Fibroblast of peridontal ligament (primary cell): ENCODE data around the gene IFNLR1.
"Not testable (repeated sequence)": the region's sequence is repeated elsewhere in the genome, so short reads cannot be mapped to it uniquely, and the experiment has no call there.

Experiments used
- DNase-seq: peaks from one replicate; pipeline ENCODE4 v3.0.0-alpha.2; 2010; ENCODE audit errors: extremely low read depth

IFNLR1 gene

DNA sequence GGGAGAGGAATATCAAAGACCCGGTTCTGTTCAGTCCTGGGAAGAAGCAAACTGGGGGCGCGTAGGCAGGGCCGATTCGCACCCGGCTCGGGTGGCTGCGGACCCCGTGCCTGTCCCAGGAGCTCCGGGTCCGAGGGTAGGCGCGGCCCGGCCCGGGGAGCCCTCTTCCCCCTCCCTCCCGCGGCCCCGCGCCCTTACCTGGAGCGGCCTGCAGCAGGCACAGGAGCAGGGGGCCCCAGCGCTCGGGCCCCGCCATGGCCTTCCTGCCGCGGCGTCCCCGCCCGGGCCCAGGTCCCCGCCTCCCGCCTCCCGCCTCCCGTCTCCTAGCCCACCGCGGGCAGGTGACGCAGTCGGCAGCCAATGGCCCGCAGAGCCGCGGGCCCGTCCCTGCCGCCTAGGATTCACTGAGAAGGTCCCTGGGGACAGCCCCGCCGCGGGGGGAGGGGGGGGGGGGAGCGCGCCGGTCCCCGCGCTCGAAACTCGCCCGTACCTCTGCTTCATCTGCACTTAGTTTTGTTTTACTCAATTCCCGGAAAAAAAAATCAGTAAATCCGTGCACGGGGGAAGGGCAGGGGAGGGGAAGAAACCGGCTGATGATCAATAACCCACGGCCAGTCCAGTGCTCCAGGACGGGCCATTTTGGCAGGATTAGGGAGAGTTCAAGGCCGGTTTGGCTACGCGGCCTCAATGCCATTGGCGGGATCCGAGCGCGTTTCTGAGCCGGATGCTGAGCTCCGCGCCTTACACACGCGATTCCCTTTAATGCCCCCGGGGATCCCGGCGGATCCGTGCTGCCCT lies at the start of gene IFNLR1:
Gene IFNLR1, minus strand, starts transcription at position 297 of the 798 bp plus-strand sequence. Its CDS starts 41 bp downstream, at position 256.
- no peak for DNase-seq

DNA sequence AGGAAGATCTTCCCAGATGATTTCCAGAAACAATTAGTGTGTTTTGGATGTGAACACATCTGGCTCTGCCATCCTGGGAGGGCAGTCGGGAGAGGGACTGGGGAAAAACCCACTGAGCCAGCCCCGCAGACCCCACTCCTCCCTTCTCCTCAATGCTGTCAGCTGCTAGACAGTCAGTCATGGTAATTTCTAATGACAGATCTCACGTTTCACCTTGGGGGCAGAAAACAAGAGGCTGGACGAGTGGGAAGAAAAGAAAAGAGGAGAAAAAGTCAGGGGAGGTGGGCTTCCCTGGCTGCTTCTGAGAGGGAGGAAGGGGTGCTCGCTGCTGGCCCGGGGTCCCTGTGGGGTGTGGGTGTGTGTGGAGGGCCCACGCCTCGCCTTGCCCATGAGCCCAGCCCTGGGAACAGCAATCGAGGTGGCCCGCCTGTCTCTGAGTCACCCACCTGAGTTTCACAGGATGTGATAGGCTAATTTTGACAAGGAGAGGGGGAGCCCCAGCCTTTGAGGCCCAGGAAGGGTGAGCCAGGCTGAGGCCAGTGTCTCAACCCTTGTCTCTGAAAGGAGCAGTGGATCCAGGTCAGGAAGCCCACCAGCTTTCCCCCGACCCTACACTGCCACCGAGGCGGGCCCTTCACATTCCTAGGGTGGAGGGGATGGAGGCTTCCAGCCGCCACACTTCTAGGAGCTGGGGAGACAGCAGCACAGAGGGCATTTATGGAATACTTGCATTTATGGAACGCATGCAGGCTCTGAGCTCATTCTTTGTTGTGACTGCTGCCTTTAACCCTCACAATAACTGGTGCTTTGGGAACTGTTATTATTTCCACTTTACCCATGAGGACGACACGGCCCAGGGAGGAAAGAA lies 49.1 kb upstream of the IFNLR1 start:
- no peak for DNase-seq

DNA sequence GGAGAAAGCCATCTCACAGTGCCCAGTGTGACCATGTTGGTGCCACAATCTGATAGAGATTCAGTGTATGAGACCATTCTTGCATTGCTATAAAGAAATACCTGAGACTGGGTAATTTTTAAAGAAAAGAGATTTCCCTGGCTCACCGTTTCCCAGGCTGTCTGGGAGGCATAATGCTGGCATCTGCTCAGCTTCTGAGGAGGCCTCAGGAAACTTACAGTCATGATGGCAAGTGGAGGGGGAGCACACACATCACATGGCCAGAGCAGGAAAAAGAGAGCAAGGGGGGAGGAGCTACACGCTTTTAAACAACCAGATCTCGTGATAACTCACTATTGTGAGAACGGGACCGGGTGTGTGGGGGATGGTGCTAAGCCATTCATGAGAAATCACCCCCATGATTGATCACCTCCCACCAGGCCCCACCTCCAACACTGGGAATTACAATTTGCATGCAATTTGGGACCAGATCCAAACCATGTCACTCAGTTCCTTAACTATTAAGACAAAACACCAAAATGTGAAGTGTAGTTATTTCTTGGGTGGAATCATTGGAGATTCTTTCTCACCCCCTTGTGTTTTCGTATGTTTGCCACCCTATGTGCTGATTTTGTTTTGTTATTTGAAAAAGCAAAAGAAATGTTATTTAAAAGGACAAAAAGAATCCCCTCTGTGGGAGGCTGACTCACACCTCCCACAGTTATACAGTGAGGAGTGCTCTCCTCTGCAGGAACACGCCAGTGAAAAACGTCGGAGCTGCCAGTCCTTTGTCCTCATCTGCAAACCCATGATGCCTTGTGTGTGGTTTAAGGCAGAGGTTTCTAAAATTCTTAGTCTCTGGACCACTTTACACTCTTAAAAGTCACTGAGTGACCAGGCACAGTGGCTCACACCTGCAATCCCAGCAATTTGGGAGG lies 46.9 kb upstream of the IFNLR1 start:
- DNase-seq, result no peak

DNA sequence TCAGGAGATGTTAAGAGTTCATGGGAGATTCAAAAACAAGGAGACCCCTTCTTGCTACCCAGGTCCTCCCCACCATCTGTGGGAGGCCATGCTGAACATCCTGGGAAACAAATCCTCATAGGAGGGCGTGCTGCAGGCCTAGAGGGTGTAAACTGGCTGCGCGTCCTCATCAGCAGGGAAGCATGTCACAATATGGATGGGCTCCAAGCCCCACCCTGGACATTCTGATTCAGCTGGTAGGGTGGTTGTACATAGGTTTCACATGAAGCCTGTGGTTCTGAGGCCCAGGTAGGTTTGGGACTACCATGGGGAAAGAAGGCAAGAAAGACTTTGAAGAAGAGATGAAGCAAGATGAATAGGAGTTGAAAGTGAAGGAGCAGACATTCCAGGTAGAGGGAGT lies 44.6 kb upstream of the IFNLR1 start:
- no peak for DNase-seq

DNA sequence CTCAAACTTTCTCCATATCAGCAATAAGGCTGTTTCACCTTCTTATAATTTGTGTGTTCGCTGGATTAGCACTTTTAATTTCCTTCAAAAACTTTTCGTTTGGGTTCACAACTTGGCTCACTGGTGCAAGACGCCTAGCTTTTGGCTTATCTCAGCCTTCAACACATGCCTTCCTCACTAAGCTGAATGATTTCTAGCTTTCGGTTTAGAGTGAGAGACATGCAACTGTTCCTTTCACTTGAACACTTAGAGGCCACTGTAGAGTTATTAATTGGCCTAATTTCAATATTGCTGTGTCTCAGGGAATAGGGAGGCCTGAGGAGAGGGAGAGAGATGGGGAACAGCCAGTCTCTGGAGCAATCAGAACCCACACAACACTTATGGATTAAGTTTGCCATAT lies 41.2 kb upstream of the IFNLR1 start:
- DNase-seq, result no peak

DNA sequence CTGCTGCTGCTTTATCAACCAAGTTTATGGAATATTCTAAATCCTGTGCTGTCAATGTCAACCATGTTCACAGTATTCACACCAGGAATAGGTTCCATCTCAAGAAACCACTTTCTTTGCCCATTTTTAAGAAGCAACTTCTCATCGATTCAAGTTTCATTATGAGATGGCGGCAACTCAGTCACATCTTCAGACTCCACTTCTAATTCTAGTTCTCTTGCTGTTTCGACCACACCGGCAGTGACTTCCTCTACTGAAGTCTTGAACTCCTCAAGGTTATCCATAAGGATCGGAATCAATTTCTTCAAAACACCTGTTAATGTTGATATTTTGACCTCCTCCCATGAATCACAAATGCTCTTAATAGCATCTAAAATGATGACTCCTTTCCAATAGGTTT lies 39.7 kb upstream of the IFNLR1 start:
- no peak for DNase-seq

DNA sequence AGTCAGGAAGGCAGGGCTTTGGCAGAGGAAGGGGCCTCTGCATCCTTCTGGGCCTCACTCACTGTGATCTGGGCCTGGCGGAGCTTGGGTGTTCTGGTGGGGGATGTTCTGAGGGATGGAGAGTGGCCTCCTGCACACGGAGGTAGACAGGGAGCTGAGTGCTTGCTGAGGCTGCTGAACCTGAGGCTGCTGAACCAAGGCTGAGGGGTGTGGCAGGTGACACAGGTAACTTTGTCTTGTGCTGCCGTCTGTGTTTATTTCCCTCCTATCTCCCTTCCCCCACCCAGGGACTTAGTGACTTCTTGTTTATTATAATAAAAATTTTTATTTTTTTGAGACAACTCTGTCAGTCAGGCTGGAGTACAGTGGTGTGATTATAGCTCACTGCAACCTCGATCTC lies 37.7 kb upstream of the IFNLR1 start:
- no peak for DNase-seq

DNA sequence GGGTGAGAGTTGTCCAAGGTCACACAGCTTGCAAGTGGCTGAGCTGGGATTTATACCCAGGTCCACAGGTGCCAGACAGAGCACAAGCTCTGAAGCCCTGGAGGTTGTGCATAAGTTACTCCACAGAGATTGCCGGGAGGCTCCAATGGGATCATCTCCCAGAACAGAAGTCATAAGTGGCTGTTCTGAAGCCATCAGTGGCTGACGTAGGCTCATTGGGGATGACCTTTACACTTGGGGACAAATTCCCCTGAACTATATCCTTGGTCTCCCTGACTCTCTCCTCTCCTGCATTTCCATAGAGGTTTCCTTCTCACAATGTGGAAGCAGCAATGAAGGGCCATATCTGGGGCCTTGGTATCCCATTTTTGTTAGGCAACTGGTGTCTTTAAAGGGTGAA lies 37.0 kb upstream of the IFNLR1 start:
- DNase-seq, result no peak

DNA sequence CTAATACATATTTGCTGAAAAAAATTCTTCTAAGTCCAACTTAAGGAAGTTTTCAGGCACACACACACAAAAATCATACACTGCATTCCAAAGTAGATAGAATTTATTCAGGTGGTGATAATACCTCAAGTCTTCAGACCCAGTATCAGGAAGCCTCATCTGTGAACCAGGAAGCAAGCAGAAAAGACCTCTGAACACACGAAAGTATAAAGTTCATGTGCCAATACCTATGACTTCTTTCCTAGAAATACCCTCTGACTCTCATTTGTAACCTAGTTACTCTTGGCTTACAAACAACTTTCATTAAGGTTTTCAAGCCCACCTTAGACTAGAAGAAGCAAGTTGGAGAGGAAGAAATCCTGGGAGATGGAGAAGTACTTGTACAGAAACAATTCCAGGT lies 35.7 kb upstream of the IFNLR1 start:
- DNase-seq, result no peak

DNA sequence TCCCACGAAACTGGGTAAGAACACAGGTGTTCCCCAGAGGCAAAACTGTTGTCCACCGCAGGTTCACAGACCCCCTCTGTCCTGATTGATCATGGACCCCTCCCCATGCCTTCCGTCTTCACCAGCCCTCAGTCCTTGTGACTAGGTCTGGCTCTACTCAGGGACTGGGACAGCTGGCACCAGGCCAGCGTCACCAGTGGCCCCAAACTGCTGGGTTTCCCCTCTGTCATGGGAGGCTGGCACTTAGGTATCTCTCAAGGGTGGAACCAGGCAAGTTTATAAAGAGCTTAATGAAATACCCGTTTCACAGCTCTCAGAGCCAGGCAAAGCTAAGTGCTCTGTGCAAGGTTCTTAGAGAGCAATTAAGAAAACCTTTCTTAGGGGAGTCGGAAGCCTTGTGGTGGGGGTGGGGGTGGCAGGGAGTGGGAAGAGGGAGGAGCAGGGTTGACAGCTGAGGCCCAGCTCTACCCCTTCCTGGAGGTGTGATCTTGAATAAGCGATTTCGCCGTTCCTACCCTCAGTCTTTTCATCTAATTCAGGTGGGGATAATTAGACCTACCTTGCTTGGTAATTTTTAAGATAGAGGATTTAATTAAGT lies 35.0 kb upstream of the IFNLR1 start:
- DNase-seq, result no peak

DNA sequence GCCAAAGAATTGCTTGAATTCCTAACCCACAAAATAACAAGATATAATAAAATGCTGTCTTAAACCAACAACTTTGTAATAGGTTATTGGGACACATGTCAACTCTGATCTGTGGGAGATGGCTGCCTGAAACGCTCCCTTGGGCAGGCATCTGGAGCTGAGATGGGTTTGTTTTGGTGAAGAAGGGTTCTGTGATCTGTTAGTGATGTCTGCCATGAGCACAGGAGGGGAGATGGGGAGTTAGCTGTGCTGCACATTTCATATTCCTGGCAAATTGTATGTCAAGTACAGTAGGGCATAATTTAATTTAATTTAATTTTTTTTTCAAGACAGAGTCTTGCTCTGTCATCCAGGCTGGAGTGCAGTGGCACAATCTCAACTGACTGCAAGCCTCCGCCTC lies 34.2 kb upstream of the IFNLR1 start:
- no peak for DNase-seq

DNA sequence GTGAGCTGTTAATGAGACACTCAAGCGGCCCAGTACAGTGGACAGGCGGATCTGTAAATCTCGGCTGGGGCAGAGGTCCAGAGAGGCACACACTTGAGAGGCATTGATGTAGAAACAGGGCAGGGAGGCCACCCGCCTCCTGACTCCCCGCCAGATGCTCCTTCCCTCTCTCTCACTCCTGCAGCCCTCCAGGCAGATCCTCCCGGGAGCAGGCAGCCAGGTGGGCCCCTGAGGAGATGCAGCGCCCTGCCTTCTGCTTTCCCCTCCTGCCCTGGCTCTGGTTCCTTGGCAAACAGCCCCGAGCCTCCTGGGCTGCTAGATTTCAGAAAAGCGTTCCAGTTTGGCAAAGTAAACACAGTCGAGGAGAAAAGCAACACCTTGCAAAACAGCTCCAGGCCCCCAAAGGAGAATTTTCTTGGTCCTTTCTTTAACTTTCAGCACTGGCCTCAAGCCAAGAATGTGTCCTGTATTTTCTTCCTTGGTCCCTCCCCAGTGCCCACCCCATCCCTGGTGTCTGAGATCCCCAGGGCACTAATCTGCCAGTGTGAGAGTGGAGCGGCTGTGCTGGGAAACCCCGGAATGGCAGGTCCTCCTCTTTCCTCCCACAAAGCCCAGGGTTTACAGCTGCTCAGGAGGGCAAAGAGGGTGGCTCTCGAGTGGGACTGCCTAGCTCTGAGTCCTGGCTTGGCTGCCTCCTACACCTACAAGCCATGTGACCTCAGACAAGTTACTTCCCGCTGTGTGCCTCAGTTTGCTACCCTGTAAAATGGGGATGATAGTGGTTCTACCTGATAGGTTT lies 29.4 kb upstream of the IFNLR1 start:
- DNase-seq, result no peak

DNA sequence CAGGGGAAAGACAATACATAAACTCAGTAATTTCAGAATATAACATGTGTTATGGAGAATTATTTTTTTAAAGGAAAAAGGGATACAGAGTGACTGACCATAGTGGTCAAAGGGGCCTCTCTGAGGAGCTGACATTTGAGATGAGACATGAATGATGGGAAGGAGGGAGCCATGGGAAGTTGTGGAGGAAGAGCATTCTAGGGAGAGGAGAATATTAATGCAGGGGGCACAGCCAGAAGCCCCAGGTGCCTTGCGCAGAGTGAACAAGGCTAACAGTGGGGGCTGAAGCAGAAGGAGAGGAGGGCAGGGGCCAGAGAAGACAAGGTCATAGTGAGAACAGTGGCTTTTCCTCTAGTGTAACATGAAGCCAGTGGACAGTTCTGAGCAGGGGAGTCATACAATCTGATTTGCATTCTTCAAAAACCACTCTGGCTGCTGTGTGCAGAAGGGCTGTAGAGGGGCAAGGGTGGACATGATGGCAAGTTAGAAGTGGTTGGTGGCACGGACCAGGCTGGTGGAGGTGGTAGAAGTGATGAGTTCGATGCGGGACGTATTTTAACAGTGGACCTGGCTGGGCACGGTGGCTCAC lies 28.2 kb upstream of the IFNLR1 start:
- no peak for DNase-seq

DNA sequence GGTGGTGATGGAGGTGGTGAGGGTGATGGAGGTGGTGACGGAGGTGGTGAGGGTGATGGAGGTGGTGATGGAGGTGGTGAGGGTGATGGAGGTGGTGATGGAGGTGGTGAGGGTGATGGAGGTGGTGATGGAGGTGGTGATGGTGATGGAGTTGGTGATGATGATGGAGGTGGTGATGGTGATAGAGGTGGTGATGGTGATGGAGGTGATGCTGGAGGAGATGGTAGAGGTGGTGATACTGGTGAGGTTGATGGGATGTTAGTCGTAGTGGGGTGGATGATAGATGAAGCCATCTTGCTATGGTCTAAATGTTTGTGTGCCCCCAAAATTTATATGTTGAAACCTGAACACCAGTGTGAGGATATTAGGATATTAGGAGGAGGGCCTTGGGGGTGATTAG lies 25.3 kb upstream of the IFNLR1 start:
- DNase-seq, result no peak

DNA sequence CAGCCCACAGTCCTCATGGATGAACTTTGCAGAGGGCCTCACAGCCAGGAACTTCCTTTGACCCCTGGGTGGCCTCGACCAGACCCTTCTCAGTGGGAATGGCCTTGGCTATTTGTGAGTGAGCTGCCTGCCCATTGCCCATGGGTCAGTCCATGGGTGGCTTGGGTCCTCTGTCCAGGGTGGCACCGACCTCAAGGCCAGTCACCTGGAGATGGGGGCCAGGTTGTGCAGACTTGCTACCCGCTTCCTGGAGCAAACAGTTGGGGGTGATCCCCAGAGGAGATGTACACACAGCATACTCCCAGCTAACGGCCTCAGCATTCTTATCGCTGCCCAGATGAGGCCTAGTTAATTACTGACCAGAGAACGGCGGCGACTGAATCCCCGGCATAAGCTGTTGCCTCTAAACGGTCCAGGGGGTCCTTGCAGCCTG lies 23.1 kb upstream of the IFNLR1 start:
- DNase-seq, result no peak

DNA sequence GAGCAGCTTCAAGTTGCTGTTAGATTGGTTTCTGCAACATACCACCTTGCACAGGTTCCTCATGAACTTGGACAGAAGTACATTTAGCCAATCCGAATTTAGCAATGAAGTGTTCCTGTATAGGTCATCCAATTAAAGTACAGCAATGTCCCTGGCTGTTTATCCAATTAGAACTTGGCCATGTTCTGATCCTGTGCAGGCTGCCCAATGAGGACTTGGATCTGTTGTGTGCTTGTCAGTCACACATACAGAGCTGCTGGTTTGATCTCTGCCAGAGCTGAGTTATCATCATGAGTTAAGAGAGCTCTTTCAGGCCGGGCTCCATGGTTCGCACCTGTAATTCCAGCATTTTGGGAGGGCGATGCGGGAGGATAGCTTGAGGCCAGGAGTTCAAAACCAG lies 22.0 kb upstream of the IFNLR1 start:
- no peak for DNase-seq

DNA sequence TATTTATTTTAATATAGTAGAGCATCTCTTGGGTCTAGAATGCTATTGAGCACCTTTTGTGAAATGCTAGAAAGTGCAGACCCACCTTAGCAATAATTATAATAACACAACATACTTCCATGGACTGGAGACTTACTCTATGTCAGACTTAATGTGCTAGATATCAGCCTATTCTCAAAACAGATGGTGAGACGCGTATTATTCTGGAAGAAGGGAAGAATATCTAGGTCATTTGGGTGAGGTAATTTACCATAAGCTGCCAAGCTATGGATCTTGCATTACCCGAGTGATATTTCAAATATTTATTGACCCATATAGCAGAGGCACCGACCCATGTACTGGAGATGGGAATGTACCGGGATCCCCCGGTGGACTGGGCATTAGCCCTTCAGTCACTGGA lies 20.6 kb upstream of the IFNLR1 start:
- no peak for DNase-seq

DNA sequence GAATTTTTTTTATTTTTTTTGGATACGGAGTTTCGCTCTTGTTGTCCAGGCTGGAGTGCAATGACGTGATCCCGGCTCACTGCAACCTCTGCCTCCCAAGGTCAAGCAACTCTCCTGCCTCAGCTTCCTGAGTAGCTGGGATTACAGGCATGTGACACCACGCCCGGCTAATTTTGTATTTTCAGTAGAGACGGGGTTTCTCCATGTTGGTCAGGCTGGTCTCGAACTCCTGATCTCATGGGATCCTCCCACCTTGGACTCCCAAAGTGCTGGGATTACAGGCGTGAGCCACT lies 20.3 kb upstream of the IFNLR1 start:
- not testable (repeated sequence) for DNase-seq

DNA sequence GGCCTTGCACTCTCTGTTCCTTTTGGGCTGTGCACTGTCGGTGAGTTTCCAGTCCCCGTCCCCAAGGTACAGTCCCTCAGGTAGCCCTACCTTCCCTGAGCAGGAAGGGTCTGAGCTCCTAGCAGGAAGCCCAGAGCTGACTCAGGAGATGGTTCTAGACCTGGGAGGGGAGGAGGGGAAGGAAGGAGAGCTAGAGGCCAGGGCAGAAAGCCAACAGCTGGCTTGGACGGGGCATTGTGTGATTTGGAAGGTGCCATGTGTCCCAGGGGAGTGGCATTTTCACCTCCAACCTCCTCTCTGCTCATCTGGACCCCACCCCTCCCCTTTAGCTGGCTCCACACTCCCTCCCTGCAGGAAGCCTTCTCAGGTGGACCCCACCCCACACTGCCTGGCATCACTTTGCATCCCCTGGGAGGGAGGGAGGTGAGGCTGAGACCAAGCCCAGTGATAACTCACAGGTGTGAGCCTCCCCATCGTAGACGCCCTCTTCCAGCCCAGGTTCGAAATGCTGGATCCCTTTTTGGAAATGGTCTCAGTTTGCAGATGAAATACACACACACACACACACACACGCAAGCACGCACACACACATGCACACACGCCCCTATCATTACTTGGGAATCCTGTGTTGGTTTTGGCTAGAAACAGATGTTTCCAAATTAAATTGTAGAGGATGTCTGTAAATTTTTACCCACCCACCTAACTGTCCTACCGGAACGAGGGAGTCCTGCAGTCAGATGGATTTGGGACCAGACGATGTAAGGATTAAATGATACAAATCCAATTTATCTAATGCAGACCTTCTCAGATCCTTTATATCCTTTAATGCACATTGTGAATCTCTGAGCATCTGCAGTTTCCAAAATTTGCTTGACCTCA lies 19.7 kb upstream of the IFNLR1 start:
- no peak for DNase-seq

DNA sequence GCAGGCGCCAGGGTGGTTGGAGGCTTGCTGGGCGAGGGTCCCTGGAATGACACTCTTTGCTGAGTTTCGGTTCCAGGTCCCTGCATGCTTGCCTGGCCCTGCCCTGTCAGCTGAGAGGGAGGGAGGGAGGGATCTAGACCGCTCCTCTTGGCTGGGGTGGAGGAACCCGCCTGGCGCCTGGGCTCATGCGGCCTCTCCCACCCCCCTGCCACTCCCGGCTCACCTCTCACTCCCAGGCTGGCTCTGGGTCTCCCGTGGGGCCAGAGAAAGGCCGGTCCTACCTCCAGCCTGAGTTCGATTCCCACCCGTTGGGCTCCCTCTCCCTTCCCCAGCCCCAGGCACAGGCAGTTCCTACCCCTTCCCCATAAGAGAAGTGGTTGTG lies 19.0 kb upstream of the IFNLR1 start:
- DNase-seq, result no peak
